KOPT-K1 (cell line): Measurements from ENCODE around the gene NAP1L5.

ENCODE experiments used
- H3K27ac ChIP-seq: fragments of 200-600 bp; sonication (generic); 2 replicates; pipeline ENCODE4 v1.5.1; 2016; ENCODE audit warnings: antibody characterized with exemption, mild to moderate bottlenecking, low read depth, low read length; ENCODE audit not compliant: poor library complexity, severe bottlenecking
- H3K36me3 ChIP-seq: fragments of 200-600 bp; sonication (generic); 2 replicates; pipeline ENCODE4 v1.5.1; 2017; ENCODE audit warnings: antibody characterized with exemption, mild to moderate bottlenecking, low read length, moderate library complexity; ENCODE audit not compliant: insufficient read depth
- H3K9me3 ChIP-seq: fragments of 200-600 bp; sonication (generic); 2 replicates; pipeline ENCODE4 v1.5.1; 2017; ENCODE audit warnings: antibody characterized with exemption, low read length, mild to moderate bottlenecking; ENCODE audit not compliant: insufficient read depth, poor library complexity, severe bottlenecking

NAP1L5 gene

GRCh38 chr4:88705223-88705622 is 7.6 kb upstream of the NAP1L5 start:
- Histone ChIP-seq H3K27ac (no peak overlapping the region), H3K9me3 (no peaks in the 10 kb centered on the region), H3K36me3 (peaks cover 7% of the 10 kb centered on the region; the same call in 1 of the 2 replicates)

DNA sequence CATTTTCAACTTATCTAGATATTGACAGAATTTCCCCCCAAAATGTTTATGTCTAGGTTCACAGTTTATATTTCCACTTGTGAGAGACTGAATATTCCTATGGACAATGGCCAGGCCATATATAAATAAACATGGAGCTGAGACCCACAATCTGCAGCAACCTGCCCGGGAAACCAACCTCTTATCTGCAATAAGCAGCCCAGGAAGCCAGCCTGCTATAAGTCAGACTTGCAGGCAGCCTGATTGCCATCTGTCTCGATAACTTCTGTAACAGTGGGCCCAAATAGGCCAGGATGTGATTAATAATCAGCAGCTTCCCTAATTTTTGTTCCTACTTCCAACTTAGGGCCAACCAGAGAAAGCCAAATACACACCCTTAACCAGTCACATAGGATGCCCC is 5.2 kb upstream of the NAP1L5 start:
- Histone ChIP-seq H3K27ac (no peak overlapping the region), H3K9me3 (no peaks in the 10 kb centered on the region), H3K36me3 (peaks cover 7% of the 10 kb centered on the region; the same call in 1 of the 2 replicates)

- Histone ChIP-seq H3K36me3 (no peaks in the 10 kb centered on the region), H3K27ac (no peak overlapping the region), H3K9me3 (no peaks in the 10 kb centered on the region)
Observed at GRCh38 chr4:88698519-88698918, 890 bp upstream of the NAP1L5 start.

GRCh38 chr4:88697141-88697540 is 488 bp downstream of the NAP1L5 start:
- Histone ChIP-seq H3K9me3 (no peaks in the 10 kb centered on the region), H3K27ac (peak overlapping the region; percentile 52), H3K36me3 (no peaks in the 10 kb centered on the region)

- Histone ChIP-seq H3K36me3 (no peaks in the 10 kb centered on the region), H3K27ac (no peak overlapping the region), H3K9me3 (no peaks in the 10 kb centered on the region)
Observed at GRCh38 chr4:88696630-88697029, 999 bp downstream of the NAP1L5 start.

GRCh38 chr4:88693792-88694191 is 3.8 kb downstream of the NAP1L5 start:
- H3K27ac ChIP-seq = no peak overlapping the region
- H3K36me3 ChIP-seq = 0 out of 2 replicates have a peak, but pooled peaks cover 4% of the 10 kb centered on the region
- no peaks in the 10 kb centered on the region for H3K9me3 ChIP-seq

DNA sequence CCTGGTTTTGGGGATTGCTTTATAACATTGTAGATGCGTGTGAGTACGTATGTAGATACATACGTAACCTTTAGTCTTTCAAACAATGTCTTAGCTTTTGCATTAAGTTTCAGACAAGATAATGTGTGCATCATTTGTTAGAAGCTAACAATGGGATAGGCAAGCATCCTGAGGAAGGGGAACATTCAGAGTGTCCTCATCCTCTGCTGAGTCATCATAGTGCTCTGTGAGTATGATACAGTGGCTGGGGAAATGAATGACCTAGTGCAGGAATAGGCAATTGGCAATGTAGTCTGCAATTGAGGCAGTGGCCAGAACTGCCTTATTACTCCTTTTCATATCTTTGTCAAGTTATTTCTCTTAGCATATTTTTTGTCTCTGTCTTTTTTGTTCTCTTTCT is 7.3 kb downstream of the NAP1L5 start:
- Histone ChIP-seq H3K27ac (no peak overlapping the region), H3K9me3 (no peaks in the 10 kb centered on the region), H3K36me3 (0 out of 2 replicates have a peak, but pooled peaks cover 5% of the 10 kb centered on the region)

DNA sequence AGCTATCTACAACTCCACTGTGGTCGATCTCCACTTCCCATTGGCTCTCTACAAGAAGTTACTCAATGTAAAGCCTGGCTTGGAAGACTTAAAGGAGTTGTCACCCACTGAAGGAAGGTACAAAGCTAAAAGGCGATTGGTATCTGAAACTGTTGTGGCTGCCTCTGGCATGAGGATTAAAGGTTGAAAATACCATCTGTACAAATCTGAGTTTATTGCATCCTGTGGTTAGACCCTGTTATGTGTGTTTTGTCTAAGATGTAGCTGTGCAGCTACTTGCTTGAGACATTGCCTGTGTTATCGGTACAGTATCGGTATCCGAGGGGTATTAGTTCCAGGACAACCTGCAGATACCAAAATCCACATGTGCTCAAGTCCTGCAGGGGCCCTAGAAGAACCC is 16.4 kb downstream of the NAP1L5 start:
- Histone ChIP-seq H3K27ac (no peak overlapping the region), H3K36me3 (peaks cover 20% of the 10 kb centered on the region), H3K9me3 (no peaks in the 10 kb centered on the region)

DNA sequence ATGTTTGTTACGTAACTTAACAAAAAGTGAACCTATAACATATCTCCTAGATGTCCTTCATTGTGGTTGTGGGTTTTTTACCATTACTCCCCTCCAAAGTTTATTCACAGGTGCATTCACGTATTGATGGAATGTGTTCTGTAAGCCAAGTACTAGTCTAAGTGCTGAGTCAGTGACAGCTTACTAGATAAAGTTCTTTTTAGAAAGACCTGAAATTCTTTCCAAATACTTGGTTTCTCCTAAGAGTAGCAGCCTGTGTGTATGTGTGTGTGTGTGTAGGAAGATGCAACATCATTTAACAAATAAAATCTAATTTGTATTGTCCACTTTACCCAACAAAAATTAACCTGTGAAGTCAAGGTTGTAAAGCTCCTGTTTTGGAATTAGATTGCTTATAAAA is 22.1 kb downstream of the NAP1L5 start:
- peaks cover 15% of the 10 kb centered on the region; the same call in 1 of the 2 replicates for H3K36me3 ChIP-seq
- H3K27ac ChIP-seq = no peak overlapping the region

DNA sequence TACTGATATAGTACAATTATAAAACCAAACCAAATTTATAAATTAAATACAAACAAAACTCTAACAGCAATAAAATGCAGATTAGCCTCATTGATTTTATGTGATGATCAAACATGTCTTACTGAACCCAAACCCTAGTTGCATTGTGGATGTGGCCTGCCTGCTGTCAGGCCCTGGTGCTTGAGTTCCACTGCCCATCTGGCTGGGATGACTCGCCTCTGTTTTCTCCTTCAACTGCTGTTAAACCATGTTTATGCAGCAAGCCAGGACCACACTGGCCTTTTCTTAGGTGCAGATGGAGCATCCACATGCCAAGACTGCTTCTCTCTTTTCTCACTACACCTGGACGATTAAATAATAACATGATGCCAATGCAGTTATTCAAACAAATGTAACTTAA is 22.6 kb downstream of the NAP1L5 start:
- Histone ChIP-seq H3K36me3 (peaks cover 10% of the 10 kb centered on the region; the same call in 1 of the 2 replicates), H3K9me3 (no peaks in the 10 kb centered on the region), H3K27ac (no peak overlapping the region)

More for the DNA sequence above, 22.1 kb downstream of the NAP1L5 start:
- H3K9me3 ChIP-seq = no peaks in the 10 kb centered on the region

DNA sequence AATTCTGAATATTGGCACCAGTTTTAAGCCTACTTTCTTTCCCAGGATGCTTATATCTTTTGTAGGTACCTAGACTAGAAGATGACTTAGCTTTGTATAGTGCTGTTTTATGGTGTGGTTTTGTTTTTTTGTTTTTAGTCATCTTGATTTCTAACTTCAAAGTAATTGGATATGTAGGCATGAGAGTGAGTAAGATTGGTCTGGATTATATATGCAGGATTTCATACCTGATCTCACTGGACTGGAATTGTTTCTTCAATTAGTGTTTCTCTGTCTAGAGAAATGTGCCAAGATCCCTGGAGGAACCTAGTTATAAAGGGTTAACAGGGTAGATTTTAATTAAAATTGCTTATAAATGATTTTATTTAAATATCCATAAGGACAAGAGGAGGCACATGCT is 23.1 kb downstream of the NAP1L5 start:
- Histone ChIP-seq H3K9me3 (no peaks in the 10 kb centered on the region), H3K36me3 (0 out of 2 replicates have a peak, but pooled peaks cover 6% of the 10 kb centered on the region), H3K27ac (no peak overlapping the region)

- Histone ChIP-seq H3K27ac (no peak overlapping the region), H3K9me3 (no peaks in the 10 kb centered on the region), H3K36me3 (0 out of 2 replicates have a peak, but pooled peaks cover 5% of the 10 kb centered on the region)
Observed at GRCh38 chr4:88673886-88674285, 23.7 kb downstream of the NAP1L5 start.

- Histone ChIP-seq H3K9me3 (no peaks in the 10 kb centered on the region), H3K27ac (no peak overlapping the region), H3K36me3 (0 out of 2 replicates have a peak, but pooled peaks cover 5% of the 10 kb centered on the region)
Observed at GRCh38 chr4:88672987-88673386, 24.6 kb downstream of the NAP1L5 start.

DNA sequence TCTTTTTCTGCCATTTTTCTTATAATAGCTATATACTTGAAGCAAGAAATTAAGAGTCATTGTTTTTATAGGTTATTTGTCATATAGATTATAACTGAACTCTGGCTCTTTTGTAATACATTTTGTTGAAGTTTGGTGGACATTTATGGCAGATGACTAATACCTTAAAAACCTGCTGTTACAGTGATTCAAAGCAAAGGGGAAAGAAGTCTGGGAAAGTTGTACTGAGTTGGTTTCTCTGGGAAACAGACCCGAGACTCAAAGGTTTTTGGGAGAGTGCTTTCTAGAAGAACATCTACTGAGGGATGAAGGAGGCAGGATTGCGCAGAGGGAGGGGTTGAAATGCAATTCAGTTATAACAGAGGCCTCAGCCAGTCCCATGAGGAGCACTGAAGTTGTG is 35.9 kb downstream of the NAP1L5 start:
- Histone ChIP-seq H3K36me3 (no peaks in the 10 kb centered on the region), H3K27ac (no peak overlapping the region), H3K9me3 (no peaks in the 10 kb centered on the region)

DNA sequence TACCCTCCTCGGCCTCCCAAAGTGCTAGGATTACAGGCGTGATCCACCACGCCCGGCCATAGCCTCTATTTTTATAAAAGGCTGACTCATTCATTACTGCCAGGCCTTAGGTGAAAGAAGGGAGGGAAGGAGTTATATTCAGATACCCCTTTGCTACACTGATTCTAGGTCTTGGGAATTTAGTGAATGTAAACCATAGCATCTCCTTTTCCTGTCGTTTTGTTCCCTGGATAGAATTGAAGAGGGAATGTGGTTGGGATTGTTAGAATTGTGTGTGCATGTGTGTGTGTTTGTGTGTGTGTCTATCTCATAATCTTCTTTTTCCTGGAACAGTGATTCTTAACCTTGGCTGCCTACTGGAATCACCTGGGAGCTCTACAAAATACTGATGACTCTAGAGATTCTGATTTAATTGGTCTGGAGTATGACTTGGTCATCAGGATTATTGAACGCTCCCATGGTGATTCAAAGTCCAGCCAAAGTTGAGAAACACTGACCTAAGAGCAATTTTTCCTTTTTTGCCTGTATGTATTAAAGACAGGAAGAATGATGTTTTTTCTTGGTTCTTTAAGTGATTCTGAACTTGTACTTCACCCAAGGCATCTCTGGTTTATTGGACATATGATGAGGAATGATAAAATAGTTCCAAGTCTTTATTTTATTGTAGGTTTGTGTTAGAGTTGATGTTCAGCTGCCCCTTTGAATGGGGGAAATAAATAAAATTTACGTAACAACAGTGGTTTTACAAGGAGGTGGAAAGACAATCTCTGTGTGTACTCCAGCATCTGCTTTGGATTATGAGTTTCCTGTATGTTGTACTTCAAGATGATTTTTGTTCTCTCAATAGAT is 37.0 kb downstream of the NAP1L5 start:
- no peaks in the 10 kb centered on the region for H3K9me3 ChIP-seq
- no peak overlapping the region for H3K27ac ChIP-seq
- 0 out of 2 replicates have a peak, but pooled peaks cover 8% of the 10 kb centered on the region for H3K36me3 ChIP-seq

DNA sequence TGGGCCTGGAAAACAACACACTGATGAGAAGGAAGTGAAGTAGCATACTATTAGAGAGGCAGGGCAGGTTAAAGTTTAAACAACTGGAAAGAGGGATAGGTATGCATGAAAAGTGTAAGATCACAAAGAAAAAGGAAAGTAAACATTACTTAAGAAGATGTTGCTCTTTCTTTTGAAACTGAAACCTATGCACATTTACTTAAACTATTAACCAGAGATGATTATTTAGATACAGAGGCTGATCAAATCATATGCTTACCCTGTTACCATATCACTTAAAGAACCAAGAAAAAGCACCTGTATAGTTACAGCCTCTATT is 37.8 kb downstream of the NAP1L5 start:
- 0 out of 2 replicates have a peak, but pooled peaks cover 16% of the 10 kb centered on the region for H3K36me3 ChIP-seq
- H3K27ac ChIP-seq = no peak overlapping the region

More for the DNA sequence above, 37.8 kb downstream of the NAP1L5 start:
- no peaks in the 10 kb centered on the region for H3K9me3 ChIP-seq
